Motor neuron (in vitro differentiated cells): ENCODE results near the gene TDRD12. TPM values are rescaled to one million over a fixed set of nuclear protein-coding genes. Genes with fewer than 3 reads are reported as not detected.
A peak's percentile ranks its signal among the peaks of the same experiment; 100 is the strongest.
"Not testable (repeated sequence)": the region's sequence is repeated elsewhere in the genome, so short reads cannot be mapped to it uniquely, and the experiment has no call there.

Experiments
- ATAC-seq, 8 experiments: fragments of 200-7000 bp; cut with Tn5 transposase; replicated peaks in 6 of 8; 2 replicates each; pipeline ENCODE4 v1.8.0; 2021; ENCODE audit warnings: mild to moderate bottlenecking in 8 of 8, moderate library complexity in 8 of 8
- H3K27ac ChIP-seq, 2 donors: fragments of 250-450 bp; sonication (Bioruptor Pico); 2 replicates each; pipeline ENCODE4 v1.9.0; 2021; ENCODE audit warnings: antibody characterized with exemption in 2 of 2, mild to moderate bottlenecking in 2 of 2, moderate library complexity in 1 of 2
- H3K4me1 ChIP-seq, 2 donors: fragments of 250-450 bp; sonication (Bioruptor Pico); replicated peaks in 1 of 2; 2 replicates each; pipeline ENCODE4 v1.6.1; 2021; ENCODE audit warnings: antibody characterized with exemption in 2 of 2, mild to moderate bottlenecking in 2 of 2, moderate library complexity in 1 of 2
- H3K4me3 ChIP-seq, 5 donors: fragments of 250-450 bp; sonication (Bioruptor Pico); 2 replicates each; pipeline ENCODE4 v1.9.0; 2021; ENCODE audit warnings: antibody characterized with exemption in 5 of 5, mild to moderate bottlenecking in 5 of 5, moderate library complexity in 4 of 5
- WGBS, 10 experiments: fragments of 450-650 bp; shearing (Covaris generic); methylation state at CpG; one replicate each; pipeline ENCODE4 v1.0.0; 2022; 5-methylcytosine and 5-hydroxymethylcytosine counted together
- in situ Hi-C, 9 experiments: fragments of 400-800 bp; cut with MboI; loops; one replicate each; pipeline ENCODE4 v1.15.0; 2021; ENCODE audit warnings: low sequenced_read_pairs in 9 of 9, low pct_unique_long_range_greater_than_20kb in 2 of 9; ENCODE audit not compliant: unreplicated experiment in 9 of 9
- total RNA-seq, 8 experiments: library from RNA; unstranded; fragments of 300-600 nt; gene quantifications; 2 replicates each; pipeline versions ENCODE4 v1.2.3 to v1.2.4, GENCODE V29; 2022

TDRD12 gene
- total RNA-seq, 8 experiments from 2014 or later: 0.21 to 0.98 (median 0.50) TPM

DNA sequence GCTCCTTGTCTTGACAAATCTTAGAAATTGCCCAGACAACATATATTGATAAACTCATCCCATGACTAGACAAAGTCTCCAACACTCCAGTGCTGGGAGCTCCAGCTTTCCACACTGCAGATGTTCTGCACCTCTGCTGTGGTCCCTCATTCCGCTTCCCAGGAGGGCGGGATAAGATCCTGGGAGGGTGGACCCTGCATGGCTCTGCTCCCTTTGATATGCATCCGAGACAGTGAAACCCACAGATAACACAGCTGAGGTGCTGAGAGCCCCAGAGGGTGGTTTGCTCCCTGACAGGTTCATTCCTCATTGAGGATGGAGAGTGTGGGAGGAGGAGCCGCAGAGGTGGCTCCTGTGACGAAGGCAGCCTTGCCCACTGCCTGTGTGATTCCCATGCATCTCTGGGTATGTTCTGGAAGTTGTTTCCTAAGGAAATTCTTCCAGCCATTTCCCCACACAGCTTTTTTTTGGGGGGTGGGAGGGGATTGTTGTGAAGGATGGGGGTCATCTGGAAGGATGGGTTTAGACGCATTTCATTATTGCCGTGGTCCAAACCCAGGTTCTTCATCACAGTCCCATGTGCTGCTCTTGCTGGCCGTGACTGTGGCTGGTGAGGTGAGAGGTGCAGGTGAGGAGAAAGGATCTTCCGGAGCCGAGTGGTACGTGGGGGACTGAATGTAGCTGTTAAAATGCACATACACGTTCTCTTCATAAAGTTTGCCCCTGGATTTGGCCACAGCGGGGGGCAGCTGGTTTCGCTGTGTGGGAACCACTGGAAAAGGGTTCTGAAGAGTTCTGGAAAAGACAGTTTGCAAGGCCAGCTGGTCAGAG is 103.6 kb downstream of the TDRD12 start:
- 65 to 100% (median 79%) methylated on average over 1 to 5 of the region's 14 CpGs; no CpG with 5 or more reads in 6 of the 10 experiments for WGBS, 10 experiments
- in situ Hi-C loops: no loop called here
- H3K27ac ChIP-seq: no peak overlapping the region
- H3K4me1 ChIP-seq: peaks cover 14 to 22% of the 10 kb centered on the region in 2 donors
- ATAC-seq: no peak
- no peak overlapping the region for H3K4me3 ChIP-seq

DNA sequence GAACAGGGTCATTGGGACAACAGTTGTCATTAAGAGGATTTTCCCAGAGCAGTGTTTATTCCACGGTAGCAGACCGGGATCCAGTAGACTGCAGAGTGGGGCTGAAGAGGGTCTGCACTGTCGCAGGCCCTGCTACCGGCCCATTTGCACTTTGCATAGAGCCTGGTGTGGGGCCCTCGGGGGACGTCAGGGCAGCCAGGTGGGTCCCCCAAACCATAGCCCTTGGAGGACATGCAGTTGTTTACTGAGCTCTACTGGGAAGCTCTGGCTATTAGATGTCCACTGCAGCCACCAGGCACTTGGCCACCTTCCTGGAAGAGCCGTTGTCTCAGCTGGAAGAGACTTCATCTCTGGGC is 104.2 kb downstream of the TDRD12 start:
- in situ Hi-C loops: no loop called here
- Histone ChIP-seq H3K4me1 (peaks cover 14 to 22% of the 10 kb centered on the region in 2 donors), H3K4me3 (no peak overlapping the region), H3K27ac (peak overlapping the region in 1 of 2 donors; percentile 67)
- WGBS, 10 experiments: 0 to 100% (median 90%) methylated on average over 1 to 5 of the region's 7 CpGs; no CpG with 5 or more reads in 5 of the 10 experiments
- ATAC-seq: no peak

- 0 to 76% (median 20%) methylated on average over 2 to 9 of the region's 20 CpGs; no CpG with 5 or more reads in 5 of the 10 experiments for WGBS, 10 experiments
- in situ Hi-C loops: no loop called here
- peak in 5 of 8 experiments; percentile 50 to 79 (median 65) for ATAC-seq
- Histone ChIP-seq H3K4me1 (peaks cover 14 to 22% of the 10 kb centered on the region in 2 donors), H3K4me3 (no peak overlapping the region), H3K27ac (peak overlapping the region; percentile 59 to 67)
These were observed 104.7 kb downstream of the TDRD12 start for GRCh38 chr19:32824191-32824751.

GRCh38 chr19:32824916-32825608 is 105.5 kb downstream of the TDRD12 start:
- peak in 5 of 8 experiments; percentile 58 to 85 (median 78) for ATAC-seq
- Histone ChIP-seq H3K4me3 (no peak overlapping the region), H3K27ac (peak overlapping the region; percentile 59 to 63), H3K4me1 (peaks cover 14 to 22% of the 10 kb centered on the region in 2 donors)
- in situ Hi-C loops: no loop called here
- WGBS, 10 experiments: 0 to 62% (median 58%) methylated on average over 1 to 17 of the region's 21 CpGs; no CpG with 5 or more reads in 1 of the 10 experiments

DNA sequence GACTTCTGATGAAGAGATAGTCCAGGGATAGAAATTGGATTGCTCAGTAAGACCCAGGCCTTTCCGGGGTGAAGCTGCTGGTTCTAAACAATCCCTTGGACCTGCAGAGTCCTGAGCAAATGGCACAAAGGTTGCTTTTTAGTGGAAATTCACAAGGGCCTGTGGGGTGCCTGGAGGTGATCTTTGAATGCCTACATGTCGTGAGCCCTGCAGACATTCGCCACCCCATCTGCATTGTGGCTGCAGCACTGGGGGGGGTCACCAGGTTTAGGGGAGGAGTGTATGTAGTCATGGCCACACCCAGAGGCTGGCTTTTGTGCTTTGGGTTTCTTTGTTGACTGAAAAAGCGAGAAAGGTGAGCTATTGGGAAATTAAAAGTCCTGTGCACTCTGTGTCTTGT is 108.6 kb downstream of the TDRD12 start:
- WGBS, 10 experiments: 42 to 100% (median 70%) methylated on average over 1 to 2 of the region's 4 CpGs; no CpG with 5 or more reads in 7 of the 10 experiments
- ATAC-seq: no peak
- H3K4me1 ChIP-seq: peaks cover 14 to 19% of the 10 kb centered on the region in 2 donors
- in situ Hi-C loops: no loop called here
- no peak overlapping the region for H3K4me3 ChIP-seq
- H3K27ac ChIP-seq: no peak overlapping the region

DNA sequence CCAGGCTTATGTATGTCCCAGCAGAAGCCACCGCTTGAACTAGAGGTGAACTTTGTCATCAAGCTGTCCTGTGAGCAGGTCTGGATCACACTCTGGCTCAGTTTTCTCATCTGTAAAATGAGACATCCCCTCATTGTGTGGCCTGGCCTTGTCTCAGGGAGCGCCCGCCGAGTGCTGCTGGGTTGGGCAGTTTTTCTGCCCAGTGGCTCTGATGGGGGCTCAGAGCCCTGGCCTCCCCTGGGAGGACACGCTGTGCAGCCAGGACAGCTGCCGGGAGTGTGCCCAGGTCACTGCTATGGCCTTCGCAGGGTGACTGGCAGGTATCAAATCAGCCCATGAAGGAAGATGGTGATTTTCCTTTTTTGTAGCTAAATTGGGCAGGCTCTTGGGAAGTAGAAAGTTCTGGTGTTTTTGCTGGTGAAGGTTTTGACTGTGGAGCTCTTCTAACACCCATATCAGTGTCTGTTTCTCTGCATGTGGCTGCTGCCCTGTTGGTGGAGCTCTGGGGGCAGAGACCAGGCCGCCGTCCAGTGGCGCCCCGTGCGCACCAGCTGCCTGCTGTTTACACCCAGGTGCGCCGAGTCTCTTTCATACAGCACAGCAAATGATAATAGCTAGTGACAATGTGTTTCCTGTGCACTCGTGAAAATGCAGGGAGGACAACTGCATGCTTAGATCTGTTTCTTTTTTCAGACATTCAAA is 109.2 kb downstream of the TDRD12 start:
- in situ Hi-C loops: no loop called here
- Histone ChIP-seq H3K4me3 (no peak overlapping the region), H3K4me1 (peaks cover 14 to 19% of the 10 kb centered on the region in 2 donors), H3K27ac (no peak overlapping the region)
- no peak for ATAC-seq
- WGBS, 10 experiments: 54 to 100% (median 90%) methylated on average over 1 to 11 of the region's 15 CpGs; no CpG with 5 or more reads in 1 of the 10 experiments

- in situ Hi-C loops: no loop called here
- H3K4me3 ChIP-seq: no peak overlapping the region
- no peak overlapping the region for H3K27ac ChIP-seq
- peaks cover 11 to 12% of the 10 kb centered on the region in 2 donors for H3K4me1 ChIP-seq
- ATAC-seq: no peak
- WGBS, 10 experiments: 54 to 96% (median 90%) methylated on average over 2 to 8 of the region's 10 CpGs; no CpG with 5 or more reads in 2 of the 10 experiments
These were observed 109.9 kb downstream of the TDRD12 start for GRCh38 chr19:32829345-32829896.

DNA sequence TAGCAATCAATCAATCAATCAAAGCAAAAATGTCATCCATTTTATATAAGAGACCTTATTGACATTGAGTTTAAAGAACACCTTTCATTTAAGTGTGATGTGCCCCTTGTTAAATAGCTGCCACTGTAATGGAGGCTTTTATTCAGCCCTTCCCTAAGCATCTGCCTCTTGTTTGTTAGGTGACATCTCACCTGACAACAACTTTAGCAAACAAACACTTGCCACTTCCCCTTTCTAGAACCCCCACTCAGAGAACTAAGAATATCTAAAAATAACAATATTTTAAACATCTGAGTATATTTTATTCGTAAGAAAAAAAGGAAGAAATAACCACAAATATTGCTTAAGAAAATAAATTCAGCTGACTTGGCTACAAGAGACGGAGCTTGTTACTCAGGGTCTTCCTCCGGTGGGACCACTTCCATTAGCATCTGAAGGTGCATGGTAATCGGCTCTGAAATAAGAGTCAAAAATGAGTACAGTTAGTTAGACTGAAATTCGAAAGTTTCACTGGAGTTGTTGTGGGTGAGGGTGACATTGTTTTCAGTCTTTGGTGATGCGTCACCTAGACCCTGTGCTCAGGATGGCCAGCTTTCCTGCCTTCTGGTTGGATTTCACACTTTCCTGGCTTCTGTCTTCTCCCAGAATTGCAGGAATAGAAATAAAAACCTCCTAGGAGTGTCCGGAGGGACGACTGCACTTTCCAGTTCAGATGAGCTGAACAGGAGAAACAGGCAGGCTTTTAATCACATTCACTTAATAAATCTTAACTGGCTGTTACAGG is 110.9 kb downstream of the TDRD12 start:
- Histone ChIP-seq H3K4me1 (peaks cover under 1 to 2% of the 10 kb centered on the region in 2 donors), H3K4me3 (no peak overlapping the region), H3K27ac (no peak overlapping the region)
- WGBS, 10 experiments: 50 to 100% (median 82%) methylated on average over 1 to 7 of the region's 8 CpGs
- in situ Hi-C loops: no loop called here
- peak in 1 of 8 experiments; percentile 38 for ATAC-seq

DNA sequence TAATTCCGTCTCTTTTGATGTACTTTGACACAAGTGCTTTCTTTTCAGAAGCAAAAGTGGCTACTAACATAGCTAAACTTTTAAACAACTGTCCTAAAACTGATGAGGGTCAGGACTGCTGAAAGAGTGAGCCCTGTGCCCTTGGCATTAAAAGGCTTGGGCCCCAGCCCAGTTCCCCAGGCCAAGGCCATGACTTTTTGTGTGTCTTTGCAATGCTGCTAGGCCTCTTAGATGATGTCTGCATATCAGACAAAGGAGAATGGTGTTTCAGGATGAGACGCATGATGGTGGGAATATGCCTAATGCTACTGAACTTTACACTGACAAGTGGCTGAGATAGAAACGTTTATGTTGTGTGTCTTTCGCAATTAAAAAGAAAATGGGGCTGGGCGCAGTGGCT is 112.0 kb downstream of the TDRD12 start:
- WGBS, 10 experiments: 60 to 100% (median 95%) methylated on average over 1 to 3 of the region's 5 CpGs; no CpG with 5 or more reads in 2 of the 10 experiments
- H3K27ac ChIP-seq: no peak overlapping the region
- in situ Hi-C loops: no loop called here

DNA sequence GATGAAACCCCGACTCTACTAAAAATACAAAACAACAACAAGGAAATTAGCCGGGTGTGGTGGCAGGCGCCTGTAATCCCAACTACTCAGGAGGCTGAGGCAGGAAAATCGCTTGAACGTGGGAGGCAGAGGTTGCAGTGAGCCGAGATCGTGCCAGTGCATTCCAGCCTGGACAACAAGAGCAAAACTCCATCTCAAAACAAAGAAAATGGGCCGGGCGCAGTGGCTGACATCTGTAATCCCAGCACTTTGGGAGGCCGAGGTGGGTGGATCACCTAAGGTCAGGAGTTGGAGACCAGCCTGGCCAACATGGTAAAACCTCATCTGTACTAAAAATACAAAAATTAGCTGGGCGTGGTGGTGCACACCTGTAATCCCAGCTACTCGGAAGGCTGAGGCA is 112.5 kb downstream of the TDRD12 start:
- WGBS, 10 experiments: 29 to 100% (median 80%) methylated on average over 2 to 8 of the region's 12 CpGs; no CpG with 5 or more reads in 5 of the 10 experiments
- H3K4me1 ChIP-seq, ATAC-seq, H3K4me3 ChIP-seq, in situ Hi-C loops, H3K27ac ChIP-seq: not testable (repeated sequence)

More for the DNA sequence above, 112.0 kb downstream of the TDRD12 start:
- no peak overlapping the region for H3K4me3 ChIP-seq
- H3K4me1 ChIP-seq: no peaks in the 10 kb centered on the region
- ATAC-seq: no peak

DNA sequence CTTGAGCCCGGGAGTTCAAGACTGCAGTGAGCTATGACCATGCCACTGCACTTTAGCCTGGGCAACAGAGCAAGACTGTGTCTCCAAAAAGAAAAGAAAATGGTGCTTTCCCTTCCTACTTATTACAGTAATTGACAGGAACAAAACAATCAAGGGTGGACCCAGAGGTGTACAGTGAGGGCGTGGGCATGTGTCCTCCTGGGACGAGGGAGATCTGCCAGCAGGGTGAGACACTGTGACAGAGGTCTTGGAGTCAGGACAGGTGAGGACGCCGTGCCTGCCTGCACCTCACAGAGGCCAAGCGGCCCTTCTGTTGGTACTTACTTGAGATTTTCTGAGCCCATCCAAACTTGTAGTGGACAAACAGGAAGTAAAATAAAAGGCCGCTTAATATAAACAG is 113.3 kb downstream of the TDRD12 start:
- H3K4me1 ChIP-seq, H3K27ac ChIP-seq, in situ Hi-C loops, ATAC-seq, H3K4me3 ChIP-seq: not testable (repeated sequence)
- 80 to 100% (median 86%) methylated on average over 1 to 3 of the region's 7 CpGs; no CpG with 5 or more reads in 5 of the 10 experiments for WGBS, 10 experiments

GRCh38 chr19:32833388-32833787 is 113.8 kb downstream of the TDRD12 start:
- in situ Hi-C loops, ATAC-seq, H3K4me3 ChIP-seq, H3K27ac ChIP-seq, H3K4me1 ChIP-seq: not testable (repeated sequence)
- WGBS, 10 experiments: 60 to 100% (median 93%) methylated on average over 1 to 7 of the region's 7 CpGs
